ENCODE data around the gene DNAJC5.

DNA sequence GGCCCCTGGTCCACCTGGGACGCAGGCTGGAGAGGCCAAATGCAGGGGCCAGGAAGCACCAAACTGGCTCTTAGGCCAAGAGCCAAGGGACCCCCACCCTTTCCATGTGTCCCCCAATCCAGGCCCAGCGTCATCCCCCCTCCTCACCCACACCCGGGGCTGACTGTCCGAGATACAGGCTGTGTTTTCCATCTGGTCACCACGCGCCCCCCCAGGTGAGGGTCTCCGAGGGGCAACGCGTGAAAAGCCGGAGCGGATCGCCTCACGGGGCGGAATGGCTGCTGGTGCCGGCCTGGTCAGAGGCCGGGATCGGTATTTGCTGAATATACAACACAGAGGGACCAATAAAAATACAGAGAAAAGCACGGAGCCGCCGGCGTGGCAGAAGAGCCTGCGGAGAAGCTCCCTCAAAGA is 38.8 kb upstream of the DNAJC5 start:
- TF ChIP-seq, protein P1, sequence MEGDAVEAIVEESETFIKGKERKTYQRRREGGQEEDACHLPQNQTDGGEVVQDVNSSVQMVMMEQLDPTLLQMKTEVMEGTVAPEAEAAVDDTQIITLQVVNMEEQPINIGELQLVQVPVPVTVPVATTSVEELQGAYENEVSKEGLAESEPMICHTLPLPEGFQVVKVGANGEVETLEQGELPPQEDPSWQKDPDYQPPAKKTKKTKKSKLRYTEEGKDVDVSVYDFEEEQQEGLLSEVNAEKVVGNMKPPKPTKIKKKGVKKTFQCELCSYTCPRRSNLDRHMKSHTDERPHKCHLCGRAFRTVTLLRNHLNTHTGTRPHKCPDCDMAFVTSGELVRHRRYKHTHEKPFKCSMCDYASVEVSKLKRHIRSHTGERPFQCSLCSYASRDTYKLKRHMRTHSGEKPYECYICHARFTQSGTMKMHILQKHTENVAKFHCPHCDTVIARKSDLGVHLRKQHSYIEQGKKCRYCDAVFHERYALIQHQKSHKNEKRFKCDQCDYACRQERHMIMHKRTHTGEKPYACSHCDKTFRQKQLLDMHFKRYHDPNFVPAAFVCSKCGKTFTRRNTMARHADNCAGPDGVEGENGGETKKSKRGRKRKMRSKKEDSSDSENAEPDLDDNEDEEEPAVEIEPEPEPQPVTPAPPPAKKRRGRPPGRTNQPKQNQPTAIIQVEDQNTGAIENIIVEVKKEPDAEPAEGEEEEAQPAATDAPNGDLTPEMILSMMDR (IDR thresholded peaks at IDR 0.05), result no peak
- no peak for TF ChIP-seq EZH2 (IDR thresholded peaks at IDR 0.05; ENCODE audit: borderline replicate concordance, insufficient read depth, low read depth, low read length, poor library complexity, severe bottlenecking)

Data from B cell (primary cell).